CD8-positive, alpha-beta memory T cell (primary cell): Measurements from ENCODE around the gene TRMT44. TPM values are rescaled to one million over a fixed set of nuclear protein-coding genes. Genes with fewer than 3 reads are reported as not detected.

ENCODE experiments used
- CTCF ChIA-PET: fragments of 350-600 bp; sonication (Branson Sonifier 250); formaldehyde crosslinking; loops from one replicate; lab custom pipeline; 2021; ENCODE audit warnings: antibody characterized with exemption; lab: Charles Lee
- POLR2A ChIA-PET: fragments of 350-600 bp; sonication (Branson Sonifier 250); formaldehyde crosslinking; loops from one replicate; lab custom pipeline; 2021; ENCODE audit warnings: antibody characterized with exemption; lab: Charles Lee
- DNase-seq, 5 donors: peaks; one replicate each; pipeline versions ENCODE4 v3.0.0 to v3.0.0-alpha.2; 2020 to 2022; ENCODE audit warnings: mixed read lengths in 1 of 5
- H3K27ac ChIP-seq: one replicate; pipeline ENCODE4 v1.7.0; 2013; ENCODE audit warnings: low read depth, mild to moderate bottlenecking, low read length, moderate library complexity
- H3K27me3 ChIP-seq: 2 replicates; pipeline ENCODE4 v1.7.0; 2013; ENCODE audit warnings: low read length, mild to moderate bottlenecking; ENCODE audit not compliant: insufficient read depth, poor library complexity, severe bottlenecking
- H3K36me3 ChIP-seq: 2 replicates; pipeline ENCODE4 v1.7.0; 2013; ENCODE audit warnings: mild to moderate bottlenecking, low read length, moderate library complexity; ENCODE audit not compliant: insufficient read depth
- H3K4me1 ChIP-seq: 2 replicates; pipeline ENCODE4 v1.7.0; 2013; ENCODE audit warnings: mild to moderate bottlenecking, low read length, moderate library complexity; ENCODE audit not compliant: insufficient read depth
- H3K4me3 ChIP-seq: 2 replicates; pipeline ENCODE4 v1.7.0; 2013; ENCODE audit warnings: mild to moderate bottlenecking, low read length
- H3K9me3 ChIP-seq: 2 replicates; pipeline ENCODE4 v1.7.0; 2013; ENCODE audit warnings: mild to moderate bottlenecking, low read length
- H3K27ac Mint-ChIP-seq, 8 donors: one replicate each; pipeline ENCODE4 v1.8.0; 2020 to 2021; ENCODE audit warnings: mixed read lengths in 8 of 8, mild to moderate bottlenecking in 6 of 8, inconsistent platforms in 3 of 8, moderate library complexity in 3 of 8
- H3K27me3 Mint-ChIP-seq, 2 donors: one replicate each; pipeline ENCODE4 v1.8.0; 2020 to 2021; ENCODE audit warnings: mixed read lengths in 2 of 2, mild to moderate bottlenecking in 1 of 2, moderate library complexity in 1 of 2
- H3K36me3 Mint-ChIP-seq, 3 donors: one replicate each; pipeline ENCODE4 v1.8.0; 2020 to 2021; ENCODE audit warnings: mixed read lengths in 3 of 3, inconsistent platforms in 1 of 3, mild to moderate bottlenecking in 1 of 3
- H3K4me1 Mint-ChIP-seq, 3 donors: one replicate each; pipeline ENCODE4 v1.8.0; 2020 to 2021; ENCODE audit warnings: mixed read lengths in 3 of 3, inconsistent platforms in 1 of 3, mild to moderate bottlenecking in 1 of 3
- H3K4me3 Mint-ChIP-seq, 7 donors: one replicate each; pipeline ENCODE4 v1.8.0; 2020 to 2021; ENCODE audit warnings: mixed read lengths in 7 of 7, mild to moderate bottlenecking in 6 of 7, moderate library complexity in 4 of 7, inconsistent platforms in 2 of 7
- H3K9me3 Mint-ChIP-seq, 5 donors: one replicate each; pipeline ENCODE4 v1.8.0; 2020 to 2022; ENCODE audit warnings: mixed read lengths in 5 of 5, mild to moderate bottlenecking in 3 of 5, moderate library complexity in 2 of 5, inconsistent platforms in 1 of 5
- polyA plus RNA-seq: library from polyadenylated mRNA; unstranded; fragments of 300-500 nt; fragmentation: Illumina TruSeq; gene quantifications from one replicate; pipeline ENCODE4 v1.2.3, GENCODE V29; 2021
- total RNA-seq, 2 experiments: library from RNA; stranded (reverse); gene quantifications; one replicate each; pipeline ENCODE4 v1.2.3, GENCODE V29; 2021

TRMT44 gene, protein sequence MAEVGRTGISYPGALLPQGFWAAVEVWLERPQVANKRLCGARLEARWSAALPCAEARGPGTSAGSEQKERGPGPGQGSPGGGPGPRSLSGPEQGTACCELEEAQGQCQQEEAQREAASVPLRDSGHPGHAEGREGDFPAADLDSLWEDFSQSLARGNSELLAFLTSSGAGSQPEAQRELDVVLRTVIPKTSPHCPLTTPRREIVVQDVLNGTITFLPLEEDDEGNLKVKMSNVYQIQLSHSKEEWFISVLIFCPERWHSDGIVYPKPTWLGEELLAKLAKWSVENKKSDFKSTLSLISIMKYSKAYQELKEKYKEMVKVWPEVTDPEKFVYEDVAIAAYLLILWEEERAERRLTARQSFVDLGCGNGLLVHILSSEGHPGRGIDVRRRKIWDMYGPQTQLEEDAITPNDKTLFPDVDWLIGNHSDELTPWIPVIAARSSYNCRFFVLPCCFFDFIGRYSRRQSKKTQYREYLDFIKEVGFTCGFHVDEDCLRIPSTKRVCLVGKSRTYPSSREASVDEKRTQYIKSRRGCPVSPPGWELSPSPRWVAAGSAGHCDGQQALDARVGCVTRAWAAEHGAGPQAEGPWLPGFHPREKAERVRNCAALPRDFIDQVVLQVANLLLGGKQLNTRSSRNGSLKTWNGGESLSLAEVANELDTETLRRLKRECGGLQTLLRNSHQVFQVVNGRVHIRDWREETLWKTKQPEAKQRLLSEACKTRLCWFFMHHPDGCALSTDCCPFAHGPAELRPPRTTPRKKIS
- total RNA-seq (10 to 100 TPM; 25.2 to 25.6 TPM), polyA plus RNA-seq (13.8 TPM)

DNA sequence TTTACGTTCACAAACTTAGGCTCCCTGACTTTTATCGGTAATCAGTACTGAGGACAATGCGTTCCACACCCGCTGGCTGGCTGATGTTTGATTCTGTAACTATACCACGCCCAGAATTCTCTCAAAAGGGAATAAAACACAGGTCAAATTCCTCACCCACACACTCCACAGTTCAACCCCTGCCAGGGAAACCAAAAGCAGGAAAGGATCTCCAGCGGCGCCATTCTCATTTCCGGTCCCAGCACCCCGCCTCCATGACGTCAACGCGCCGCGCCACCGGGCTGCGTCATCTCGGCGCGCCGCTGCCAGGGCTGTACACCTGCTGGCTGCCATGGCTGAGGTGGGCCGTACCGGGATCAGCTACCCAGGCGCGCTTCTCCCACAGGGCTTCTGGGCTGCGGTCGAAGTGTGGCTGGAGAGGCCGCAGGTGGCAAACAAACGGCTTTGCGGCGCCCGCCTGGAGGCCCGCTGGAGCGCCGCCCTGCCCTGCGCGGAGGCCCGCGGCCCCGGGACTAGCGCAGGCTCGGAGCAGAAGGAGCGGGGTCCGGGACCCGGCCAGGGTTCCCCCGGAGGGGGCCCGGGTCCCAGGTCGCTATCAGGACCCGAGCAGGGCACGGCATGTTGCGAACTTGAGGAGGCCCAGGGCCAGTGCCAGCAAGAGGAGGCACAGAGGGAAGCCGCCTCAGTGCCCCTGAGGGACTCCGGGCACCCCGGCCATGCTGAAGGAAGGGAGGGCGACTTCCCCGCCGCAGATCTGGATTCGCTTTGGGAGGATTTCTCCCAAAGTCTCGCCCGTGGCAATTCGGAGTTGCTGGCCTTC, at the start of gene TRMT44, which contains the start of gene ACOX3:
Gene TRMT44 (plus strand): TSS at position 286 of the 820 bp plus-strand sequence. CDS start 46 bp downstream, at position 332.
Gene ACOX3 (minus strand): TSS at position 232 of the 820 bp plus-strand sequence. CDS start 24,202 bp downstream, outside the sequence.
- CTCF ChIA-PET: interaction anchor here (1.2 to 1.9 kb wide), 3 partner anchors 11 to 264 kb away, joined by 4 to 6 read pairs (median 4); no protein-coding TSS in a partner anchor
- H3K4me1 ChIP-seq: peaks cover 47% of the 10 kb centered on the region
- H3K27ac ChIP-seq: peak within 1 kb of the TSS; percentile 98
- no peaks in the 10 kb centered on the region for H3K9me3 ChIP-seq
- Mint-ChIP-seq H3K9me3 (peaks cover 0 to 8% (median 0%) of the 10 kb centered on the region in 5 donors), H3K27ac (peak within 1 kb of the TSS; percentile 98 to 100 (median 99)), H3K4me1 (peaks cover 77 to 85% (median 81%) of the 10 kb centered on the region in 3 donors), H3K36me3 (peaks cover 0 to 18% (median 2%) of the 10 kb centered on the region in 3 donors), H3K27me3 (no peaks in the 10 kb centered on the region), H3K4me3 (peak within 1 kb of the TSS; percentile 93 to 100 (median 97))
- peak; percentile 91 to 98 (median 94) for DNase-seq
- H3K27me3 ChIP-seq: no peaks in the 10 kb centered on the region
- POLR2A ChIA-PET: interaction anchor here (1.9 kb wide), 1 partner anchor 12 kb away, joined by 8 read pairs; no protein-coding TSS in a partner anchor
- peak within 1 kb of the TSS; percentile 92 for H3K4me3 ChIP-seq
- no peaks in the 10 kb centered on the region for H3K36me3 ChIP-seq

DNA sequence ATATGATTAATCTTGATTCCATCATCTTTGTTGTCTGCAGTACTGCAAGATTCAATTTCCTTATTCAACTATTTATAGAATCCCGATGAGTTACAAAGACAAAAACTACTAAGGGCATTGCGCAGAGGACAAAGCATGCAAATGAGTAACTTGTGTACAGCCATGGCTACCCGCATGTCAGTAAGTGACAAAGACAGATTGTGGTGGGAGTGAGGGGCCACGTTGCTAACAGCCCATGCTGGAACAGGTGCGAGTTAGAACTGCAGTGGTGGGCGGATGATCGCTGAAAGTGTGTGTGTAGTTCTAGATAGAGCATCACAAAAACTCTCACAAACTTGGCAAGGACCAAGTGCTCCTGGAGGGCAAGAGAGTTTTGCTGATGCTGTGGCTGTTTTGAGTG, 49.5 kb upstream of the TRMT44 start:
- Histone ChIP-seq H3K9me3 (no peaks in the 10 kb centered on the region), H3K4me3 (no peak overlapping the region), H3K4me1 (no peaks in the 10 kb centered on the region), H3K36me3 (peaks cover 8% of the 10 kb centered on the region), H3K27me3 (no peaks in the 10 kb centered on the region), H3K27ac (no peak overlapping the region)
- no peak overlapping the region for H3K4me3 Mint-ChIP-seq
- H3K4me1 Mint-ChIP-seq: no peaks in the 10 kb centered on the region
- ChIA-PET POLR2A (no interaction called here), CTCF (no interaction called here)
- DNase-seq: no peak
- H3K36me3 Mint-ChIP-seq: peaks cover 0 to 80% (median 14%) of the 10 kb centered on the region in 3 donors
- H3K9me3 Mint-ChIP-seq: no peaks in the 10 kb centered on the region
- peak overlapping the region in 1 of 8 donors; percentile 12 for H3K27ac Mint-ChIP-seq
- H3K27me3 Mint-ChIP-seq: no peaks in the 10 kb centered on the region

DNA sequence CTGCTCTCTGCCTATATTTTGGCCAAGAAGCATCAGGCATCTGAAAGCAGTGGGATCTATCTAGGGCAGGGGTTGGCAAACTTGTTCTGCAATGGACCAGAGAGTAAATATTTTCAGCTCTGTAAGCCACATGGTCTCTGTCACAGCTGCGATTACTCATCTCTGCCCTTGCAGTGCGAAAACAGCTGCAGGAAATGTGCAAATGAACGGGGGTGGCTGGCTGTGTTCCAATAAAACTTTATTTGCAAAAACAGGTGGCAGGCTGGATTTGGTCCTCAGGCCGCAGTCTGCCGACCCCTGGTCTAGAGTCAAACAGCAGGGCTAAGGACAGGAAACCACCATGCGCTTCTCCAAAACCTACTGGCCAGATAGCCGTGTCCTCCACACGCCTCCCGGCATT, 48.6 kb upstream of the TRMT44 start:
- Mint-ChIP-seq H3K36me3 (peaks cover 0 to 83% (median 14%) of the 10 kb centered on the region in 3 donors), H3K9me3 (no peaks in the 10 kb centered on the region), H3K4me3 (no peak overlapping the region), H3K4me1 (no peaks in the 10 kb centered on the region), H3K27me3 (no peaks in the 10 kb centered on the region), H3K27ac (peak overlapping the region in 1 of 8 donors; percentile 83)
- ChIA-PET POLR2A (no interaction called here), CTCF (no interaction called here)
- H3K27me3 ChIP-seq: no peaks in the 10 kb centered on the region
- H3K9me3 ChIP-seq: no peaks in the 10 kb centered on the region
- H3K4me1 ChIP-seq: no peaks in the 10 kb centered on the region
- peaks cover 8% of the 10 kb centered on the region for H3K36me3 ChIP-seq
- no peak for DNase-seq
- no peak overlapping the region for H3K27ac ChIP-seq
- H3K4me3 ChIP-seq: no peak overlapping the region

DNA sequence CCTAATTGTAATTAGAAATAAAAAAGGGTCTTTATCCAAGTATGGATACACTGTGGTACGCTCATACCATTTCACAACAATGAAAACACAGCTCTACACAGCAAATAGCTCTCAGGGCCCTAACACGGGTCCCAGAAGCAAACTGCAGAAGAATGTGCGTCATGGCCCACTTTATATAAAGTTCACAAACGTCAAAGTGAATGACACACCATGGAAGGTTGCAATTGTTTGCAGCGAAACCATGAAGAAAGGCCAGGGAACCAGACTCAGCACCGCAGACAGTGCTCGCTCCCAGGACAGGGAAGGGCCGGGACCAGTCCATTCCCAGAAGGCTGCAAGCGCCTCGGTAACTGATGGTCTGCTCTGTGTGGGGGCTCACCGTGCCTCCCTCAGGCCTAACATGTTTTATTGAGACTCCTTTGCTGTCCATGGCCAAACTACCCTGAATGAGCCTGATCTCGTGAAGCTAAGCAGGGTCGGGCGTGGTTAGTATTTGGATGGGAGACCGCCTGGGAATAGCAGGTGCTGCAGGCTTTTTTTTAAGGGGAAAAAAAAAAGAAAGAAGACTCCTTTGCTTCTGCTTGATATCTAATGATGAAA, 47.9 kb upstream of the TRMT44 start:
- no peak overlapping the region for H3K4me3 ChIP-seq
- no peaks in the 10 kb centered on the region for H3K4me1 Mint-ChIP-seq
- POLR2A ChIA-PET: no interaction called here
- no peaks in the 10 kb centered on the region for H3K4me1 ChIP-seq
- H3K27me3 ChIP-seq: no peaks in the 10 kb centered on the region
- no peaks in the 10 kb centered on the region for H3K27me3 Mint-ChIP-seq
- DNase-seq: peak in 1 of 5 donors; percentile 38
- peaks cover 8% of the 10 kb centered on the region for H3K36me3 ChIP-seq
- no peak overlapping the region for H3K4me3 Mint-ChIP-seq
- no peaks in the 10 kb centered on the region for H3K9me3 Mint-ChIP-seq
- H3K9me3 ChIP-seq: no peaks in the 10 kb centered on the region
- CTCF ChIA-PET: no interaction called here
- peak overlapping the region in 2 of 8 donors; percentile 33 to 58 for H3K27ac Mint-ChIP-seq
- H3K36me3 Mint-ChIP-seq: peaks cover 0 to 82% (median 12%) of the 10 kb centered on the region in 3 donors
- no peak overlapping the region for H3K27ac ChIP-seq

DNA sequence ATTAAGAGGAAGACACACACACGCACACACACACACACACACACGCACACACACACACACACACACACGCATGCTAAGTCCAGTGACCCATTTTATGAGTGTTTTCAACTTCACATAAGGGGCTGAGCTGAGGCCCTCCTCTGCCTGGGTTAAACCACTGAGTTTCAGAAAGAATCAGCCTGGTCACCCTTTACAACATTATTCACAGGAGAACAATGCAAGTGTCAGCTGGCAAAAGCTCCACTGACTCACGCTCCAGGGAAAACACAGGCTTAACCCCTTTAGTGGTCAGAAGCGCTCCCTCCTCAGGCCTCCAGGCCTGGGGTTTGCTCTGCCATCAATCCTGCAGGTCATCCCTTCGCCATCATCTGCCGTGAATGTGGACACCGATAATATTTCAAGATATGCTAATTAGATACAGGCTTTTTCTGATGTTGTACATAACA, 47.0 kb upstream of the TRMT44 start:
- H3K27ac ChIP-seq: no peak overlapping the region
- H3K4me3 ChIP-seq: no peak overlapping the region
- H3K4me1 Mint-ChIP-seq: no peaks in the 10 kb centered on the region
- no peaks in the 10 kb centered on the region for H3K9me3 Mint-ChIP-seq
- H3K36me3 Mint-ChIP-seq: peaks cover 0 to 79% (median 12%) of the 10 kb centered on the region in 3 donors
- CTCF ChIA-PET: no interaction called here
- peaks cover 8% of the 10 kb centered on the region for H3K36me3 ChIP-seq
- no peak overlapping the region for H3K27ac Mint-ChIP-seq
- no peak for DNase-seq
- H3K9me3 ChIP-seq: no peaks in the 10 kb centered on the region
- no peaks in the 10 kb centered on the region for H3K27me3 ChIP-seq
- POLR2A ChIA-PET: no interaction called here
- no peak overlapping the region for H3K4me3 Mint-ChIP-seq
- no peaks in the 10 kb centered on the region for H3K27me3 Mint-ChIP-seq
- no peaks in the 10 kb centered on the region for H3K4me1 ChIP-seq

DNA sequence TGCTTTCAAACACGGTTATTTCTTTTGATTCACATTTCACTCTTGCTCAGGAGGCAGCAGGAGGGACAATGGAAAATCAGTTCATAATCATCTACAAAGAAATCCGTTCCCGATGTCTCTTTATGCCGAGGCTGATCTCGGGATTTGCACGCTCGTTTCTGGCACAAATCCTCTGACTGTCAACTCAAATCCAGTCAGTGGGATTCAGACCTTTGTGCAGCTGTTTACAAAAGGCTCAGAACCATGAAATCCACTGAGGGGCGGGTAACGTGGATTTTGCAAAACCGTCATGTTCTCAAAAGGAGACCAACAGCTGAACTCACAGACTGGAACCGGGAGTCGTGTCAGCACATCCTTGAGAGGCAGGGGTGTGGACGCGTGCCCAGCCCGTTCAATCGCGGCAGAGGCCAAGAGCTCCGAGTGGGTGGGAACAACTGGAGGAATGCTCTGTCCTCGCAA, 46.5 kb upstream of the TRMT44 start:
- Mint-ChIP-seq H3K27ac (no peak overlapping the region), H3K9me3 (no peaks in the 10 kb centered on the region), H3K4me1 (no peaks in the 10 kb centered on the region), H3K27me3 (no peaks in the 10 kb centered on the region), H3K4me3 (no peak overlapping the region), H3K36me3 (peaks cover 0 to 79% (median 15%) of the 10 kb centered on the region in 3 donors)
- Histone ChIP-seq H3K36me3 (peaks cover 8% of the 10 kb centered on the region), H3K9me3 (no peaks in the 10 kb centered on the region), H3K27ac (no peak overlapping the region), H3K4me3 (no peak overlapping the region), H3K4me1 (no peaks in the 10 kb centered on the region), H3K27me3 (no peaks in the 10 kb centered on the region)
- ChIA-PET CTCF (no interaction called here), POLR2A (no interaction called here)
- no peak for DNase-seq

DNA sequence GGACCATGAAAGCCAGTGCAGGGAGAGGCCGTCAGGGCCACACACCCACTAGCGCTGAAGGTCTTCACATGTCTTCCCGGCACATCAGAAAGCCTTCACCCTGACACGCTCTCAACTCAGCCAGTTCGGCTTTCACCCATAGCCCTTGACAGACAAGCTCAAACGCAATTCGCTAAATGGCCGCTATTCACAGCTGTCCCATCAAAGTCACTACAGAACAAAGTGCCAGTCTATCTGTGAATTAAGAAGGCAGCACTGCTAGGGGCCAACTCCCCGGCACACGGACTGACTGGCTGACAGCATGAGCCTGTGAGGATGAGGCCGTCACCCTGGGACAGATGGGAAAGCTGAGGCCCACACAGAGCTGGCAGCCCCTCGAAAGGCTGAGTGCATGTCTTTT, 45.8 kb upstream of the TRMT44 start:
- no peaks in the 10 kb centered on the region for H3K9me3 ChIP-seq
- no peaks in the 10 kb centered on the region for H3K9me3 Mint-ChIP-seq
- no peak overlapping the region for H3K27ac ChIP-seq
- no peak for DNase-seq
- no peak overlapping the region for H3K4me3 ChIP-seq
- no peaks in the 10 kb centered on the region for H3K4me1 Mint-ChIP-seq
- H3K36me3 Mint-ChIP-seq: peaks cover 0 to 79% (median 15%) of the 10 kb centered on the region in 3 donors
- ChIA-PET CTCF (interaction anchor here (1.1 kb wide), 1 partner anchor 218 kb away, joined by 3 read pairs; no protein-coding TSS in a partner anchor), POLR2A (no interaction called here)
- no peak overlapping the region for H3K4me3 Mint-ChIP-seq
- no peak overlapping the region for H3K27ac Mint-ChIP-seq
- H3K27me3 Mint-ChIP-seq: no peaks in the 10 kb centered on the region
- H3K27me3 ChIP-seq: no peaks in the 10 kb centered on the region
- no peaks in the 10 kb centered on the region for H3K4me1 ChIP-seq
- H3K36me3 ChIP-seq: peaks cover 4% of the 10 kb centered on the region
